ENCODE data around the gene DCXR.

DNA sequence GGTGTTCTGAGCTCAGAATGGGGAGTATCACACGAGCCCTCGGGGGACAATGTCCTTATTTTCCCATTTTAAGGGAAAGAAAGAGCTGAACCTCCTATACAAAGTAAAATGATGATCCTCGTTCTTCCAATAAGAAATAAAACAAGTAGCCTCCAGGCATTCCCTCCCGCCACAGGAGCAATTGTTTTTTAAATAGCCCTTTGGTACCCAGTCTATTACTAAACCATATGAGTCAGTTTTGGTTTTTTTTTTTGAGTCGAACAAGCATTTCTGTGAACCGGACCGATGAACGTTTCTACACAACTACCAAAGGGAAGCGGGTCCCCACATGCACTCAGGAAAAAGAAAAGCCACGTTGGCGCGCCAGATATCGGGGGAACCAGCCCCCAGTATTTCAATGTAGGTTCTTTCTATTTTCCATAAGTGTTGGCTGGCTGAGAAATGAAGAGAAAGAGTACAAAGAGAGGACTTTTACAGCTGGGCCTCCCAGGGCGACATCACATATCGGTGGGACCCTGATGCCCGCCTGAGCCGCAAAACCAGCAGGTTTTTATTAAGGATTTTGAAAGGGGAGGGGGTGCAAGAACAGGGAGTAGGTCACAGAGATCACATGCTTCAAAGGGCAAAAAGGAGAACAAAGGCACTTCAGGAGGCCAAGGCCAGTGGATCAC, 3.8 kb upstream of the DCXR start:
- TF ChIP-seq, protein P1, sequence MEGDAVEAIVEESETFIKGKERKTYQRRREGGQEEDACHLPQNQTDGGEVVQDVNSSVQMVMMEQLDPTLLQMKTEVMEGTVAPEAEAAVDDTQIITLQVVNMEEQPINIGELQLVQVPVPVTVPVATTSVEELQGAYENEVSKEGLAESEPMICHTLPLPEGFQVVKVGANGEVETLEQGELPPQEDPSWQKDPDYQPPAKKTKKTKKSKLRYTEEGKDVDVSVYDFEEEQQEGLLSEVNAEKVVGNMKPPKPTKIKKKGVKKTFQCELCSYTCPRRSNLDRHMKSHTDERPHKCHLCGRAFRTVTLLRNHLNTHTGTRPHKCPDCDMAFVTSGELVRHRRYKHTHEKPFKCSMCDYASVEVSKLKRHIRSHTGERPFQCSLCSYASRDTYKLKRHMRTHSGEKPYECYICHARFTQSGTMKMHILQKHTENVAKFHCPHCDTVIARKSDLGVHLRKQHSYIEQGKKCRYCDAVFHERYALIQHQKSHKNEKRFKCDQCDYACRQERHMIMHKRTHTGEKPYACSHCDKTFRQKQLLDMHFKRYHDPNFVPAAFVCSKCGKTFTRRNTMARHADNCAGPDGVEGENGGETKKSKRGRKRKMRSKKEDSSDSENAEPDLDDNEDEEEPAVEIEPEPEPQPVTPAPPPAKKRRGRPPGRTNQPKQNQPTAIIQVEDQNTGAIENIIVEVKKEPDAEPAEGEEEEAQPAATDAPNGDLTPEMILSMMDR (IDR thresholded peaks at IDR 0.05 in 4 of 5, conservative IDR thresholded peaks at IDR 0.05 in 1 of 5), result no peak
- TF ChIP-seq POLR2A (IDR thresholded peaks at IDR 0.05), result no peak

Measured in gastrocnemius medialis (tissue), 4 donors.